ENCODE results near the gene PPP3R1.

PPP3R1 gene

DNA sequence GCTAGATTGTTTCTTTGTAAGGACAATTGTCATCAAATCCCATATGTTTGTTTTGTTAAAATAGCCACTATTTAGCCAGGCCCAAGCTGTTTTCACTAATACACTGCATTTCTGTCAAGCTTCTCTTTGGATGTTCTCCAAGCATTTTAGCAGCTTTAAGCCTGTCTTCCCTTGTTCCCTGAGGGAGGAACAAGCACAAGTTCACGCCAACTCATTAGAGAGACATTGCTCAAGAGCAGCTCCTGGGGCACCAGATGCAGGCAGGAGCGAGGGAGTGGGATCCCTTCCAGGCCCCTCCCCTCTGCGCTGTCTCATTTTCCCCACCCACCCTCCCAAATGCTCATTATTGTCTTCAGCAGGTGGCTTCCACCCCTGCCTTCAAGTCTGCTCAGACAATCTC is 32.6 kb upstream of the PPP3R1 start:
- Histone ChIP-seq H3K4me3 (ENCODE audit: insufficient read depth, low read depth, low read length) (no peak overlapping the region), H3K27ac (ENCODE audit: insufficient read depth, low read depth, low read length, poor library complexity, severe bottlenecking) (no peak overlapping the region), H3K9me3 (ENCODE audit: control insufficient read depth, low read length) (no peaks in the 10 kb centered on the region), H3K36me3 (ENCODE audit: control insufficient read depth, insufficient read depth, low read length) (no peaks in the 10 kb centered on the region), H3K4me1 (ENCODE audit: control insufficient read depth, insufficient read depth, low read length) (no peaks in the 10 kb centered on the region), H3K27me3 (ENCODE audit: control insufficient read depth, insufficient read depth, low read length, poor library complexity, severe bottlenecking) (no peaks in the 10 kb centered on the region)
- 80 to 88% methylated on average over 3 of the region's 3 CpGs for WGBS, 2 experiments

DNA sequence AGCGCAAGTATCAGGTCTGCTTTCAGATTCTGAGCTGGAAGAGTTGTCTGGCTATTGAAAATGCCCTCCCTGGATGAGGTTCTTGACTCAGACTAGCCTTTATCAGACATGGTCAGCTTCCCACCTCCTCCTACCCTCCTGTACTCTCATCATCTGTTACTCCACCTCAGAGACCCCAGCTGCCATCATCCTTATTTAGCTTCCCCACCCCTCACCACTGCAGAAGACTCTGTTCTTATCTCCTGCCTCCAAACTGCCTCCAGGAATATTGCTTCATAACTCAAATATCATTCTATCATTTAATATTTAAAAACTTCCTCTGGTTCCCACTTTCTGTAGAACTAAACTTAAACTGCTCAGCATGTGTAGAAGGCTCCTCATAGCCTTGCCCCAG is 31.1 kb upstream of the PPP3R1 start:
- no peaks in the 10 kb centered on the region for H3K9me3 ChIP-seq (ENCODE audit: control insufficient read depth, low read length)
- no peak overlapping the region for H3K27ac ChIP-seq (ENCODE audit: insufficient read depth, low read depth, low read length, poor library complexity, severe bottlenecking)
- no peaks in the 10 kb centered on the region for H3K4me1 ChIP-seq (ENCODE audit: control insufficient read depth, insufficient read depth, low read length)
- H3K4me3 ChIP-seq (ENCODE audit: insufficient read depth, low read depth, low read length): no peak overlapping the region
- WGBS, 2 experiments: 92 to 96% methylated on average over 1 of the region's 1 CpG
- no peaks in the 10 kb centered on the region for H3K36me3 ChIP-seq (ENCODE audit: control insufficient read depth, insufficient read depth, low read length)
- no peaks in the 10 kb centered on the region for H3K27me3 ChIP-seq (ENCODE audit: control insufficient read depth, insufficient read depth, low read length, poor library complexity, severe bottlenecking)

DNA sequence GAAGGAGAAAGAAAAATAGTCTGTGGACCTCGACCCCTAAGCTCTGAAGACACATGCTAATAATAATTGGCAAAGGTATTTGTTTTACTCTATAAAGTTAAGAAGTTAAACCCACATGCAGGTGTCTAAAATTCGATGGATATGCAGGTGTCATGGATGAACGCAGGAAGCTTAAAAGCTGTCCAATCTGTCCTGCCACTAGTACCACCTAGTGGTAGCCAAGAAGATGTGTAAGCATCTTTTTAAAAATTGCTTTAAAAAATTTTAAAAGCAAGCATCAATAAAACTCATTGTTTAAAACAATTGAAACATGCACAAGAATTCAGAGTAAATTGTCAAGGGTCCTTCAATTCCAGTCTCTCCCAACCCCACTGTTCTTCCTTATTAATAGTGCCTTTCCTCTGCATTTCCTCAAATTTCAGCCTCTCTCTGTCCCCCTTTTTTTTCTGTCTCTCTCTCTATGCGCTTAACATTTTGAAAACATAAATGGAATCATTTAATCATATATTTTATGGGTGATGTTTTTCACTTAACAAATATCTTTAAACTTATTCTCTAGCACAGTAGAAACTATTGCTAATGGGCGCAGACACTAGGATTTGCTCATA is 30.6 kb upstream of the PPP3R1 start:
- Histone ChIP-seq H3K27me3 (ENCODE audit: control insufficient read depth, insufficient read depth, low read length, poor library complexity, severe bottlenecking) (no peaks in the 10 kb centered on the region), H3K4me1 (ENCODE audit: control insufficient read depth, insufficient read depth, low read length) (no peaks in the 10 kb centered on the region), H3K4me3 (ENCODE audit: insufficient read depth, low read depth, low read length) (no peak overlapping the region), H3K27ac (ENCODE audit: insufficient read depth, low read depth, low read length, poor library complexity, severe bottlenecking) (no peak overlapping the region), H3K9me3 (ENCODE audit: control insufficient read depth, low read length) (no peaks in the 10 kb centered on the region), H3K36me3 (ENCODE audit: control insufficient read depth, insufficient read depth, low read length) (no peaks in the 10 kb centered on the region)
- 29 to 34% methylated on average over 4 of the region's 5 CpGs for WGBS, 2 experiments

DNA sequence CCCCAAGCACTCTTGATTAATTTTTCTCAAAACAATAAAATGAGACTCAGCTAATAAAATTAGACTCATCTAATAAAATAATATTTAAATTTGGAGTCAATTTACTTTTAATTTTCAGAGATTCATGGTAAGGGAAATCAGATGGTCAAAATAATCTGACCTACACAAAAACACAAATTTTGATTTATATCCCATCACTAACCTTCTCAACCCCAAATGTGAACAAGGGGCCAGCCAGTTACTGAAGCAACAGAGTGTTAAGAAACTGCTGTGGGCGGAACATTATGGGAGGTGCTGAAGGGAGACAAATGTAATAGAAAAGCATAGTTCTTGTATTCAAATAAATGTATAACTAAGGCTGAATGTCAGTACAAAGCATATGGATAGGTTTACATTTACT is 28.5 kb upstream of the PPP3R1 start:
- H3K27me3 ChIP-seq (ENCODE audit: control insufficient read depth, insufficient read depth, low read length, poor library complexity, severe bottlenecking): no peaks in the 10 kb centered on the region
- H3K27ac ChIP-seq (ENCODE audit: insufficient read depth, low read depth, low read length, poor library complexity, severe bottlenecking): no peak overlapping the region
- no peaks in the 10 kb centered on the region for H3K9me3 ChIP-seq (ENCODE audit: control insufficient read depth, low read length)
- 94 to 100% methylated on average over 1 of the region's 1 CpG for WGBS, 2 experiments
- H3K4me1 ChIP-seq (ENCODE audit: control insufficient read depth, insufficient read depth, low read length): no peaks in the 10 kb centered on the region
- H3K4me3 ChIP-seq (ENCODE audit: insufficient read depth, low read depth, low read length): no peak overlapping the region
- H3K36me3 ChIP-seq (ENCODE audit: control insufficient read depth, insufficient read depth, low read length): no peaks in the 10 kb centered on the region

DNA sequence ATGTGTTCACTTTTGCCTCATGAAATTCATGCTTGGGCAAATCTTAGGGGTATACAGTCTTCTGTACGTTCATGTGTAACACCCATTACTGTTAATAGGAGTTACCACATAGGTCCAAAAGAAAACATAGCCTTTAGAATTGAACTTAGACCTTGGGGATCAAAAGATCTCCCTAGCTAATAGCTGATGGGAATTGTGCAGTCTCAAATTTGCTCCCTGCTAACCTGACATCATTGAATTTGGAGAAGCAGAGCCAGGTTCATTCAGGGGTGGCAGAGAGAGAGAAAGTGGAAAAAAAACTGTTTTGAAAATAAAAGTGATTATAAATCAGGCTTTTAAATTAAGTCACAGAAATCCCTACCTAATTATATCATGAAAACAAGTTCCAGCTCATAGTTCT is 28.0 kb upstream of the PPP3R1 start:
- no peaks in the 10 kb centered on the region for H3K27me3 ChIP-seq (ENCODE audit: control insufficient read depth, insufficient read depth, low read length, poor library complexity, severe bottlenecking)
- WGBS, 2 experiments: 80 to 100% methylated on average over 1 of the region's 1 CpG

DNA sequence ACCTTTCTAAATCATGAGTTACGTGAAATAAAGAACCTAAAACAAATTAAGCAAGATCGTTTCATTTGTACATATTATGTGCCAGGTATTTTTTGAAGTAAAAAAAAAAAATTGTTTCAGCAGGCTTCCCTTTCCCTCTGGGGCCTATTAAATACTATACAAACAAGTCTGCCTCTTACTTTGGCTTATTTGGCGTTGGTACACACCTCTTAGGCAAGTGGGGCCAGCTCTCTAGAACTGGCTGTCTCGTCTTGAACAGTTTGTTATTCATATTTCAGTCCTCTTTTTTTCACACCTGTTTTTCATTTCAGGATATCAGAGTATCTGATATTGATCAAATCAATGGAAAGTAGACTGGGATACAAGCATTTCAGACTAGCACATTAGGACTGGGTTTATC is 27.4 kb upstream of the PPP3R1 start:
- Histone ChIP-seq H3K4me1 (ENCODE audit: control insufficient read depth, insufficient read depth, low read length) (no peaks in the 10 kb centered on the region), H3K36me3 (ENCODE audit: control insufficient read depth, insufficient read depth, low read length) (no peaks in the 10 kb centered on the region), H3K4me3 (ENCODE audit: insufficient read depth, low read depth, low read length) (no peak overlapping the region), H3K27ac (ENCODE audit: insufficient read depth, low read depth, low read length, poor library complexity, severe bottlenecking) (no peak overlapping the region), H3K9me3 (ENCODE audit: control insufficient read depth, low read length) (no peaks in the 10 kb centered on the region), H3K27me3 (ENCODE audit: control insufficient read depth, insufficient read depth, low read length, poor library complexity, severe bottlenecking) (no peaks in the 10 kb centered on the region)
- 91 to 97% methylated on average over 2 to 4 of the region's 4 CpGs for WGBS, 2 experiments

More for the DNA sequence above, 28.0 kb upstream of the PPP3R1 start:
- no peak overlapping the region for H3K4me3 ChIP-seq (ENCODE audit: insufficient read depth, low read depth, low read length)
- no peaks in the 10 kb centered on the region for H3K9me3 ChIP-seq (ENCODE audit: control insufficient read depth, low read length)
- H3K27ac ChIP-seq (ENCODE audit: insufficient read depth, low read depth, low read length, poor library complexity, severe bottlenecking): no peak overlapping the region
- H3K36me3 ChIP-seq (ENCODE audit: control insufficient read depth, insufficient read depth, low read length): no peaks in the 10 kb centered on the region
- no peaks in the 10 kb centered on the region for H3K4me1 ChIP-seq (ENCODE audit: control insufficient read depth, insufficient read depth, low read length)

DNA sequence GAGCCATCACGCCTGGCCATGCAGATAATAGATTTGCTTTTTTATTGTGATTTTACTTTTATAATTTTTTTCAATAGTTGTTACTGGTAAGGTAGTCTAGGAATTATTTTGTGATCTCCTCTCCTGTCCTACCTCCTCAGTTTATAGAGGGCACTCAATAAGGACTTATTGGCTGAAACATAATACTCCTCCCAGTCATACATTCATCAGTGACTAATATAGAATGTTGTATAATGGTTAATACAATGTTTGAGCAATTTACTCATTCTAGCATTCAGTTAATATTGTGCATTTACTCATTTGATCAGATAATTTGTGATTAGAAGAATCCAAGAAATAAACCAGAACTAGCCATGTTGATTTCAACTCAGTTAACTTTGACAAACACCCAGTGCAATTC is 25.8 kb upstream of the PPP3R1 start:
- H3K27me3 ChIP-seq (ENCODE audit: control insufficient read depth, insufficient read depth, low read length, poor library complexity, severe bottlenecking): no peaks in the 10 kb centered on the region
- no peaks in the 10 kb centered on the region for H3K9me3 ChIP-seq (ENCODE audit: control insufficient read depth, low read length)
- no peaks in the 10 kb centered on the region for H3K4me1 ChIP-seq (ENCODE audit: control insufficient read depth, insufficient read depth, low read length)
- H3K27ac ChIP-seq (ENCODE audit: insufficient read depth, low read depth, low read length, poor library complexity, severe bottlenecking): no peak overlapping the region
- H3K4me3 ChIP-seq (ENCODE audit: insufficient read depth, low read depth, low read length): no peak overlapping the region
- no peaks in the 10 kb centered on the region for H3K36me3 ChIP-seq (ENCODE audit: control insufficient read depth, insufficient read depth, low read length)
- 82 to 100% methylated on average over 1 of the region's 1 CpG for WGBS, 2 experiments

DNA sequence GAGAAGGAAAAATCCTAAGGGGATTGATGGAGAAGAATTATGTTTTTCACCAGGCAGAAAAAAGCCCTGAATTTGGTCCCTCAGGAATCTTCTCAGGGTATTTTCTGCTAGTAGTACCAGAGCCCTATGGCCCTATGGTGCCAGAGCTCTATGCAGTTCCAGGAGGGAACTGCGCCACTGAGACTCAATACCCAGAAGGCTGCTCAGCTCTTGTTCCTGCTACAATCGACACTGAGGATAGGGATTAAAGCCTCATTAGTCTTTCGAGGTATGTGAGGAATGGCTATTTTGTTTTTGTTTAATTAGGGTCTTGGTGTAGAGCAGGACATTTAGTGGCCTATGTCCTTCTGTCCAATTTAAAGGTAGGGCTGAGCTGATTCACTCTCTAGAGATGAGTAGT is 21.7 kb upstream of the PPP3R1 start:
- Histone ChIP-seq H3K9me3 (ENCODE audit: control insufficient read depth, low read length) (no peaks in the 10 kb centered on the region), H3K4me3 (ENCODE audit: insufficient read depth, low read depth, low read length) (no peak overlapping the region), H3K27ac (ENCODE audit: insufficient read depth, low read depth, low read length, poor library complexity, severe bottlenecking) (no peak overlapping the region), H3K4me1 (ENCODE audit: control insufficient read depth, insufficient read depth, low read length) (no peaks in the 10 kb centered on the region), H3K36me3 (ENCODE audit: control insufficient read depth, insufficient read depth, low read length) (no peaks in the 10 kb centered on the region), H3K27me3 (ENCODE audit: control insufficient read depth, insufficient read depth, low read length, poor library complexity, severe bottlenecking) (no peaks in the 10 kb centered on the region)
- 54 to 60% methylated on average over 3 of the region's 3 CpGs for WGBS, 2 experiments

DNA sequence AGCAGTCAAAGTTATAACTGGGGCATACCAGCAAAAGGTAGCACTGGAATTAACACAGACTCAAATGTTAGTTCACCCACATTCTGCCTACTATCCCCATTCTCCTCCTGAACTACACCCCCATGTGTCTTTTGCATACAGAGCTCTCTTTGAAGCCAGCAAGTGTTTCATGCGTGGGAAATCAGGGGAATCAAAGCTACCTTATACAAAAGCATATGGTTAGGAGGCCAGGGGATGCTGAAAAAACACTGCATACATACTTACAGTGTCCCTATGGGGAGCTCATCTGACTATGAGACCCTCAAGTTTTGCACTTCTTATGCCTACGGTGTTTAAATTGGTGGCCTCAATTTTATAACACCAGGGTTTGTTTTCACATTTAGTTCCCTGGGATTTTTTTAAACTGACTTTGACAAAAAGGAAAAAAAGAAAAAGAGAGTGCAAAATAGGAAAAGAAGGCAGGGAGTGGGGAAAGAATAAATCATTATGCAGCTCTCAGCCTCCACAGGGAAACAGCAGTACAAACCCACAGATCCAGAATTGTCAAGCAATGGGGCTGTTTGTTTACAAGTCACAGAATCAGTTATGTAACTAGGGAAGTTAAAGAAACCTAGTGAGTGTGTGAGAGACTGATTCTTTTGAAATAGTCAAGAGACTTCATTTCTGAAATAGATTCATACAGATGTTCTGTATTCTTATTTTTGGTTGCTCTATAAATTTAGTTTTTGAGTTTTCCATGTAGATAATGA is 20.1 kb upstream of the PPP3R1 start:
- no peaks in the 10 kb centered on the region for H3K9me3 ChIP-seq (ENCODE audit: control insufficient read depth, low read length)
- H3K36me3 ChIP-seq (ENCODE audit: control insufficient read depth, insufficient read depth, low read length): no peaks in the 10 kb centered on the region
- no peaks in the 10 kb centered on the region for H3K4me1 ChIP-seq (ENCODE audit: control insufficient read depth, insufficient read depth, low read length)
- no peak overlapping the region for H3K4me3 ChIP-seq (ENCODE audit: insufficient read depth, low read depth, low read length)
- 49 to 50% methylated on average over 2 of the region's 2 CpGs for WGBS, 2 experiments
- H3K27me3 ChIP-seq (ENCODE audit: control insufficient read depth, insufficient read depth, low read length, poor library complexity, severe bottlenecking): no peaks in the 10 kb centered on the region
- no peak overlapping the region for H3K27ac ChIP-seq (ENCODE audit: insufficient read depth, low read depth, low read length, poor library complexity, severe bottlenecking)

DNA sequence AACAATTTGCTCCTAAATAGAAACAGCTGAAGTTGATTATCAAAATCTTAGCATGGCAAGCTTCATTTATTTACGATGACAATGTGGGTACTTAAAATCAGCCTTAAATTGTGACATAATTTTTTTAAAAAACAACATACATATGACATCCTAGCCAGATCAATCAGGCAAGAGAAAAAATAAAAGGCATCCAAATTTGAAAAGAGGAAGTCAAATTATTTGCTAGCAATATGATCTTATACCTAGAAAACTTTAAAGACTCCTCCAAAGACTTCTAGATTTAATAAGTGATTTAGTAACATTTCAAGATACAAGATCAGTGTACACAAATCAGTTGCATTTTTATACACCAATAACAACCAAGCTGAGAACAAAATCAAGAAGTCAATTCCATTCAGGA is 14.3 kb upstream of the PPP3R1 start:
- H3K27me3 ChIP-seq (ENCODE audit: control insufficient read depth, insufficient read depth, low read length, poor library complexity, severe bottlenecking): no peaks in the 10 kb centered on the region
- H3K4me3 ChIP-seq (ENCODE audit: insufficient read depth, low read depth, low read length): no peak overlapping the region
- no peak overlapping the region for H3K27ac ChIP-seq (ENCODE audit: insufficient read depth, low read depth, low read length, poor library complexity, severe bottlenecking)
- no peaks in the 10 kb centered on the region for H3K9me3 ChIP-seq (ENCODE audit: control insufficient read depth, low read length)
- 80 to 100% methylated on average over 1 of the region's 1 CpG for WGBS, 2 experiments
- H3K4me1 ChIP-seq (ENCODE audit: control insufficient read depth, insufficient read depth, low read length): no peaks in the 10 kb centered on the region
- no peaks in the 10 kb centered on the region for H3K36me3 ChIP-seq (ENCODE audit: control insufficient read depth, insufficient read depth, low read length)

Data from ectodermal cell (in vitro differentiated cells).